Fibroblast of peridontal ligament (primary cell): ENCODE measurements around the gene ODF2L.

Experiments used
- DNase-seq: peaks from one replicate; pipeline ENCODE4 v3.0.0-alpha.2; 2010; ENCODE audit errors: extremely low read depth

Gene ODF2L

DNA sequence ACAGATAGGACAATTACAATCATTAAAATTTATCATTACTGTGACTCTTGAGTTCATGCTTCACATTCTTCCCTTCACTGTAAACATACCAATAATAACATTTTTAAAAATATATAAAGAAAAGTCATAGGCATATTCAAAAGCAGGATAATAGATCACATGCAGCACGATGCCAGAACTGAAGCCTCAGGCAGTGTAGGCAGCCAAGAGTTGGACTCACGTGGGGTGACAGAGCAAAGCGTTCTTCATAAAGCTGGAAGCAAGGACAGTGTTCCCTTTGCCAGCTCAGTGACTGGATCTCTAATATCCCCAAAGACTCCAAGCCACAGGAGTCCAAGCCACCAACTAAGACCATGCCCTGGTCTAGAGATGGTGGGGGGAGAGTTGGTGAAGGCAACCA lies 77.7 kb downstream of the ODF2L start:
- DNase-seq, result no peak

- DNase-seq, result no peak
Measured at GRCh38 chr1:86317926-86318325, 78.2 kb downstream of the ODF2L start.

DNA sequence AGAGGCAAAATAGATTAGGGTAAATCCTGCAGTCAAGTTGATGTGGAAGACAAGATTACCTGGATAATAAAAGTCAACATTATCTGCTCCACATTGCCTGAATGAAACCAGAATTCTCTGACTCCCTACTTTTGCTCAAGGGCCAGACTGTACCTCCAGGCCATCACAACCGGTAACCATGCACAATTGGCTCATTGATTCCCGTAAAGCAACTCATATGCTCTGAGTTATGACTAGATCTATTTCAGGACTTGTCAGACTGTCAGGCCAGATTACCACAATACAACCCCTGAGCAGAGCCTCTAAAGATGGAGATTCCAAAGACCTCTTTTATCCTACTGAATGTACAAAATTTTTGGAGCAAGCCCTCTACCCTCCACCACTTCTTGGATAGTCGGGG lies 90.4 kb downstream of the ODF2L start:
- DNase-seq, result no peak

- DNase-seq, result no peak
Measured at GRCh38 chr1:86303041-86303690, 93.0 kb downstream of the ODF2L start.
